SU-DHL-6 (cell line): Measurements from ENCODE around the gene AQP4.

Experiments
- EZH2phosphoT487 ChIP-seq: fragments of 200-600 bp; sonication (generic), shearing (Covaris generic); conservative IDR thresholded peaks from 2 replicates; pipeline ENCODE4 v1.6.1; 2018; ENCODE audit warnings: mild to moderate bottlenecking, antibody characterized with exemption, low read length, moderate library complexity, mixed read lengths
- TF ChIP-seq, protein P1 (sequence below): fragments of 200-600 bp; sonication (generic); IDR thresholded peaks from one replicate; pipeline ENCODE4 v1.5.1; 2017; ENCODE audit warnings: antibody characterized with exemption, mild to moderate bottlenecking, low read length, moderate library complexity; ENCODE audit not compliant: insufficient read depth, poor library complexity, severe bottlenecking

DNA sequence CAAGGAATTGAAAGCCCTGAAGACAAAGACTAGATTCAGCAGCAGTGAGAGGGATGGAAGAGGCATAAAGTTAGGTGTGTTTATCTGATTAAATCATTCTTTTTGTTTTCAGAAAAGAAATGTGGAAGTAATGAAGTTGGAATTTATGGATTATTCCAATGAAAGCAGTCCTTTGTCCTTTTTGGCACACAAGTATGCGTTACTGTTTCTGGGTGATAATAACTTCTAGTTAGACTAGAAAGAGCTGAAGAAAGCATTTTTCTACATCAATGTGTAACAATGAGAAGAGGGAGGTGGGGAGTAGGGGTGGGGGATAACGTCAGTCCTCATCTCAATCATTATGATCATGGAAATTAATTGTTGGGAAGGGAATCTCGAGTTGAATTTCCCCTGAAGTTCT lies 53.0 kb downstream of the AQP4 start:
- TF ChIP-seq, protein P1, sequence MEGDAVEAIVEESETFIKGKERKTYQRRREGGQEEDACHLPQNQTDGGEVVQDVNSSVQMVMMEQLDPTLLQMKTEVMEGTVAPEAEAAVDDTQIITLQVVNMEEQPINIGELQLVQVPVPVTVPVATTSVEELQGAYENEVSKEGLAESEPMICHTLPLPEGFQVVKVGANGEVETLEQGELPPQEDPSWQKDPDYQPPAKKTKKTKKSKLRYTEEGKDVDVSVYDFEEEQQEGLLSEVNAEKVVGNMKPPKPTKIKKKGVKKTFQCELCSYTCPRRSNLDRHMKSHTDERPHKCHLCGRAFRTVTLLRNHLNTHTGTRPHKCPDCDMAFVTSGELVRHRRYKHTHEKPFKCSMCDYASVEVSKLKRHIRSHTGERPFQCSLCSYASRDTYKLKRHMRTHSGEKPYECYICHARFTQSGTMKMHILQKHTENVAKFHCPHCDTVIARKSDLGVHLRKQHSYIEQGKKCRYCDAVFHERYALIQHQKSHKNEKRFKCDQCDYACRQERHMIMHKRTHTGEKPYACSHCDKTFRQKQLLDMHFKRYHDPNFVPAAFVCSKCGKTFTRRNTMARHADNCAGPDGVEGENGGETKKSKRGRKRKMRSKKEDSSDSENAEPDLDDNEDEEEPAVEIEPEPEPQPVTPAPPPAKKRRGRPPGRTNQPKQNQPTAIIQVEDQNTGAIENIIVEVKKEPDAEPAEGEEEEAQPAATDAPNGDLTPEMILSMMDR, result no peak
- TF ChIP-seq EZH2phosphoT487, result no peak
